ENCODE data around the gene TIMM22.

DNA sequence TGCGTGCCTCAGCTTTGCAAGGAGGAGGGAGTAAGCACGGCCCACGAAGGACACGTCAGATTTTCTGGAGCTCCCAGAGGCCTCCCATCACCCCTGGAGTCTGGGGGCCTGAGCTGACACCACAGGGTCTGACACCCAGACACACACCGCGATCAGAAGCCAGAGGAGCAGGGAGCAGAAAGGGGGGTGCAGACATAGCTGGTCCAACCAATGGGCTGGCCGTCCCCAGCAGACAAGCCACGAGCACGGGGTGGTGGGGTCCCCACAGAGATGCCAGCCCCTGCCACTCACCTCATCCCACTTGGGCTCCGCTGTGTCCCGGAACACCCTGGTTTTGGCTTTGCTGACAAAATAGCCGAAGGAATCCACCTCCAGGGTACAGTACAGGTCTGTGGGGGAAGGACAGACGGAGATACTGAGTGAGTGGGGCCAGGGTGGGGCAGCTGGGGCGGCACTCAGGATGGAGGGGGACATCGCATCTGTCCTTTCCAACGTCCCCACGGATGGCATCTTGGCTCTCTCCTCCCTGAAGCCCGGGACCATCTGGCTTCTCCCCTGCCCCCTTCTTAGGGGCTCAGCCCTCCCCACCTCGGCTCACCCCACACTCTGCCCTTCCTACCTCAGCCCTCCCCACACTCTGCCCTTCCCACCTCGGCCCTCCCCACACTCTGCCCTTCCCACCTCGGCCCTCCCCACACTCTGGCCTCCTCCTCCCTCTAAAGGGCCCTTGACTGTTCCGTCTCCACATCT lies 53.5 kb downstream of the TIMM22 start:
- TF ChIP-seq, protein P1, sequence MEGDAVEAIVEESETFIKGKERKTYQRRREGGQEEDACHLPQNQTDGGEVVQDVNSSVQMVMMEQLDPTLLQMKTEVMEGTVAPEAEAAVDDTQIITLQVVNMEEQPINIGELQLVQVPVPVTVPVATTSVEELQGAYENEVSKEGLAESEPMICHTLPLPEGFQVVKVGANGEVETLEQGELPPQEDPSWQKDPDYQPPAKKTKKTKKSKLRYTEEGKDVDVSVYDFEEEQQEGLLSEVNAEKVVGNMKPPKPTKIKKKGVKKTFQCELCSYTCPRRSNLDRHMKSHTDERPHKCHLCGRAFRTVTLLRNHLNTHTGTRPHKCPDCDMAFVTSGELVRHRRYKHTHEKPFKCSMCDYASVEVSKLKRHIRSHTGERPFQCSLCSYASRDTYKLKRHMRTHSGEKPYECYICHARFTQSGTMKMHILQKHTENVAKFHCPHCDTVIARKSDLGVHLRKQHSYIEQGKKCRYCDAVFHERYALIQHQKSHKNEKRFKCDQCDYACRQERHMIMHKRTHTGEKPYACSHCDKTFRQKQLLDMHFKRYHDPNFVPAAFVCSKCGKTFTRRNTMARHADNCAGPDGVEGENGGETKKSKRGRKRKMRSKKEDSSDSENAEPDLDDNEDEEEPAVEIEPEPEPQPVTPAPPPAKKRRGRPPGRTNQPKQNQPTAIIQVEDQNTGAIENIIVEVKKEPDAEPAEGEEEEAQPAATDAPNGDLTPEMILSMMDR (IDR thresholded peaks at IDR 0.05), result no peak
- TF ChIP-seq MAZ (IDR thresholded peaks at IDR 0.05; ENCODE audit: borderline replicate concordance, low read depth, low read length) (no peak), POLR2A (IDR thresholded peaks at IDR 0.05; ENCODE audit: low read length) (no peak)
